GM10266 (cell line): Measurements from ENCODE around the gene CNRIP1.

Experiments used
- DNase-seq: peaks from one replicate; pipeline ENCODE4 v3.0.0; 2012; ENCODE audit errors: extremely low spot score
- CTCF ChIP-seq: IDR thresholded peaks from 2 replicates; pipeline ENCODE4 v1.5.1; 2012; ENCODE audit warnings: mild to moderate bottlenecking, low read depth; ENCODE audit not compliant: control insufficient read depth, insufficient read depth; ENCODE audit errors: missing control alignments

CNRIP1 gene

GRCh38 chr2:68363721-68364120 is 44.0 kb upstream of the CNRIP1 start:
- DNase-seq = no peak
- no peak for TF ChIP-seq CTCF

- no peak for DNase-seq
- TF ChIP-seq CTCF = no peak
Measured at GRCh38 chr2:68362749-68363148, 43.0 kb upstream of the CNRIP1 start.

GRCh38 chr2:68362069-68362468 is 42.3 kb upstream of the CNRIP1 start:
- peak; percentile 88 for TF ChIP-seq CTCF
- DNase-seq = peak; percentile 64

GRCh38 chr2:68359889-68360288 is 40.1 kb upstream of the CNRIP1 start:
- no peak for DNase-seq
- no peak for TF ChIP-seq CTCF

- DNase-seq = peak; percentile 44
- peak; percentile 70 for TF ChIP-seq CTCF
Measured at GRCh38 chr2:68357605-68358337, 38.0 kb upstream of the CNRIP1 start.

- no peak for TF ChIP-seq CTCF
- DNase-seq = no peak
Measured at GRCh38 chr2:68356599-68357239, 37.0 kb upstream of the CNRIP1 start.

- no peak for DNase-seq
- no peak for TF ChIP-seq CTCF
Measured at GRCh38 chr2:68352651-68353391, 33.1 kb upstream of the CNRIP1 start.
